ENCODE measurements around the gene OPRD1. TPM values are rescaled to one million over a fixed set of nuclear protein-coding genes. Genes with fewer than 3 reads are reported as not detected.

The OPRD1 gene
- total RNA-seq, 4 donors from 2014 or later = 0.15 to 0.24 (median 0.24) TPM; not detected in 1

- H3K4me1 ChIP-seq = no peaks in the 10 kb centered on the region
- in situ Hi-C loops (cut with MboI; ENCODE audit: low sequenced_read_pairs in 4 of 4) (no loop called here), intact Hi-C loops (cut with DNase I; ENCODE audit: low total_unique reads) (no loop called here)
- no peaks in the 10 kb centered on the region for H3K36me3 ChIP-seq
- TF ChIP-seq CTCF (IDR thresholded peaks at IDR 0.05 in 4 of 5, conservative IDR thresholded peaks at IDR 0.05 in 1 of 5) = no peak
- TF ChIP-seq POLR2A (IDR thresholded peaks at IDR 0.05) = no peak
- no peaks in the 10 kb centered on the region for H3K27me3 ChIP-seq
- H3K27ac ChIP-seq = no peak overlapping the region
- ATAC-seq = no peak
- H3K4me3 ChIP-seq = no peak overlapping the region
- no peak for DNase-seq
- no peaks in the 10 kb centered on the region for H3K9me3 ChIP-seq
These were observed 18.8 kb downstream of the OPRD1 start for GRCh38 chr1:28830814-28831213.

- no peak overlapping the region for H3K27ac ChIP-seq
- no peaks in the 10 kb centered on the region for H3K36me3 ChIP-seq
- no peaks in the 10 kb centered on the region for H3K27me3 ChIP-seq
- ATAC-seq = no peak
- no peak for DNase-seq
- no peaks in the 10 kb centered on the region for H3K9me3 ChIP-seq
- TF ChIP-seq POLR2A (IDR thresholded peaks at IDR 0.05) (no peak), CTCF (IDR thresholded peaks at IDR 0.05 in 4 of 5, conservative IDR thresholded peaks at IDR 0.05 in 1 of 5) (no peak)
- no peaks in the 10 kb centered on the region for H3K4me1 ChIP-seq
- intact Hi-C loops (cut with DNase I; ENCODE audit: low total_unique reads) (no loop called here), in situ Hi-C loops (cut with MboI; ENCODE audit: low sequenced_read_pairs in 4 of 4) (no loop called here)
- no peak overlapping the region for H3K4me3 ChIP-seq
These were observed 21.0 kb downstream of the OPRD1 start for GRCh38 chr1:28832966-28833365.

GRCh38 chr1:28833381-28833780, 21.4 kb downstream of the OPRD1 start:
- Histone ChIP-seq H3K4me3 (no peak overlapping the region), H3K4me1 (no peaks in the 10 kb centered on the region), H3K36me3 (no peaks in the 10 kb centered on the region), H3K27ac (no peak overlapping the region), H3K27me3 (no peaks in the 10 kb centered on the region), H3K9me3 (no peaks in the 10 kb centered on the region)
- intact Hi-C loops (cut with DNase I; ENCODE audit: low total_unique reads) (no loop called here), in situ Hi-C loops (cut with MboI; ENCODE audit: low sequenced_read_pairs in 4 of 4) (no loop called here)
- TF ChIP-seq CTCF (IDR thresholded peaks at IDR 0.05 in 4 of 5, conservative IDR thresholded peaks at IDR 0.05 in 1 of 5) = no peak
- no peak for TF ChIP-seq POLR2A (IDR thresholded peaks at IDR 0.05)
- ATAC-seq (no peak), DNase-seq (no peak)

GRCh38 chr1:28835237-28835650, 23.3 kb downstream of the OPRD1 start:
- no peak for TF ChIP-seq POLR2A (IDR thresholded peaks at IDR 0.05)
- no peak for TF ChIP-seq CTCF (IDR thresholded peaks at IDR 0.05 in 4 of 5, conservative IDR thresholded peaks at IDR 0.05 in 1 of 5)
- in situ Hi-C loops (cut with MboI; ENCODE audit: low sequenced_read_pairs in 4 of 4) = no loop called here
- ATAC-seq = no peak

GRCh38 chr1:28836421-28836956, 24.5 kb downstream of the OPRD1 start:
- TF ChIP-seq POLR2A (IDR thresholded peaks at IDR 0.05) (no peak), CTCF (IDR thresholded peaks at IDR 0.05 in 4 of 5, conservative IDR thresholded peaks at IDR 0.05 in 1 of 5) (no peak)
- in situ Hi-C loops (cut with MboI; ENCODE audit: low sequenced_read_pairs in 4 of 4) = no loop called here
- Histone ChIP-seq H3K9me3 (no peaks in the 10 kb centered on the region), H3K36me3 (no peaks in the 10 kb centered on the region), H3K4me1 (no peaks in the 10 kb centered on the region), H3K27ac (no peak overlapping the region), H3K27me3 (no peaks in the 10 kb centered on the region), H3K4me3 (no peak overlapping the region)
- ATAC-seq = no peak
- DNase-seq = no peak
- intact Hi-C loops (cut with DNase I; ENCODE audit: low total_unique reads) = no loop called here

More at GRCh38 chr1:28835237-28835650, 23.3 kb downstream of the OPRD1 start:
- Histone ChIP-seq H3K36me3 (no peaks in the 10 kb centered on the region), H3K4me3 (no peak overlapping the region), H3K27ac (no peak overlapping the region), H3K4me1 (no peaks in the 10 kb centered on the region), H3K27me3 (no peaks in the 10 kb centered on the region), H3K9me3 (no peaks in the 10 kb centered on the region)
- DNase-seq = no peak
- intact Hi-C loops (cut with DNase I; ENCODE audit: low total_unique reads) = no loop called here
